HG02938 (cell line): Measurements from ENCODE around the gene SCYGR6.
"Not testable (repeated sequence)": the region's sequence is repeated elsewhere in the genome, so short reads cannot be mapped to it uniquely, and the experiment has no call there.

Source experiments
- ATAC-seq: cut with Tn5 transposase; IDR thresholded peaks from one replicate; pipeline ENCODE4 v1.9.1; 2021; ENCODE audit warnings: mild to moderate bottlenecking, moderate library complexity; ENCODE audit not compliant: unreplicated experiment

SCYGR6 gene, protein sequence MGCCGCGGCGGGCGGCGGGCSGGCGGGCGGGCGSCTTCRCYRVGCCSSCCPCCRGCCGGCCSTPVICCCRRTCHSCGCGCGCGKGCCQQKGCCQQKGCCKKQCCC

DNA sequence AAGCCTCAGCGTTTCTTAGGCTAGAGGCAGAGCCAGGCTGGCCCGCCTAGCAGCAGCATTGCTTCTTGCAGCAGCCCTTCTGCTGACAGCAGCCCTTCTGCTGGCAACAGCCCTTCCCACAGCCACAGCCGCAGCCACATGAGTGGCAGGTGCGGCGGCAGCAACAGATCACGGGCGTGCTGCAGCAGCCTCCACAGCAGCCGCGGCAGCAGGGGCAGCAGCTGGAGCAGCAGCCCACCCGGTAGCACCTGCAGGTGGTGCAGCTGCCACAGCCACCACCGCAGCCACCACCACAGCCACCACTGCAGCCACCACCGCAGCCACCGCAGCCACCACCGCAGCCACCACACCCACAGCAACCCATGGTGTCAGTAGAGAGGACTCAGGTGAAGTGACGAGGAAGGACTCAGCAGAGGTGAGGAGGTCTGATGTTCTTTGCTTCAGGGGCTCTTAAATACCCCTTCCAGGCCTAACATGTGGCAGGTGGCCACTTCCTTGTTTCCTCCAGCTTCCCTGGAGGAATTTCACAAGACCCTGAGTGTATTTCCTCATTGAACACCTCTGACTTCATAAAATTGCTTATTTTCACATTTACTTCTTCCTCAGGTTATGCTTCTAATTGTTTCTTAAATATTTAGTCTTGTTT, at the start of gene SCYGR6:
SCYGR6 (minus strand) TSS at position 364 of the 646 bp plus-strand sequence; CDS start at position 364, 0 bp downstream.
- ATAC-seq, result no peak

DNA sequence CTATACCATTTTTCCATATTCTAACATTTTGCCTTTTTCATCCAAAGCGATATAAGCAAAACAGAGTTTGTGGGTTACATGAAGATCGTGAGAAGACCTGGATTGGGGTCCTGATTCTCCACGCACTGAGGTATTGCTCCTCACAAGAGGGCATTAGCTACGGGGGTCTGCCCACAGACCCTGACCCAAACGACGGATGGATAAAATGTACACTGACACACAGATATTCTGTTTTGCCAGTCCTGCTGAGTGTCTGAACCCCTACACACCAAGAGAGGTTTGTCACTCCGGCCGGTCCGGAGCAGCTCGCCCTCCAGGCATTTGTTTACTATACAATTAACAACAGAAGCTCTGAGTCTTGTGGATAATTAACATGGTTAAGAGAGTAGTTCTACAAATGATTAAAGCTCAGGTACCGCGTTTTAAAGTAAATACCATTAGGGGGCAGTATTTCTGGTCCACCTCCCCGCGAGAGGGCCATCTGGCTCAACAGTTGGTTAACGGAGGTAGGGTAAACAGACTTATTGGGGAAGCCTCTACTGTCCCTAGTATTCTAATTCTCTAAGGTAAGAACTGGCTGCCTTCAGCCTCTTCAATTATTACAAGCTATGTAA, 49.6 kb upstream of the SCYGR6 start:
- no peak for ATAC-seq

DNA sequence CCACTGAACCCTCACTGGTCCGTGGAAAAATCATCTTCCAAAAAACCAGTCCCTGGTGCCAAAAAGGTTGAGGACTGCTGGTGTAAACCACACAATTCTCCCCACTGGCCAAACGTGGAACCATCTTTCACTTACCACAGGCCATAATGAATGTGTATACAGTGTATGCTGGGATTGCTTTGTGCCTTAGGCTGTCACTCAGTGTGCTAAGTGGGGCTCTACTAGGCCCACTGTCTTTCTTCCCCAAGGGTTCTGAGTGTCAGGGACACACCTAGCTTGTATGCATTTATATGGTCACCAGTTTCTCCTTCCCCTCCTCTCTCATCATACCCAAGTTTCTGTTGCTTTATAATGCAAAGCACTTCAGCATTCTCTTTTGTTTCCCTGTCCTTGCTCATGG, 48.4 kb upstream of the SCYGR6 start:
- no peak for ATAC-seq

DNA sequence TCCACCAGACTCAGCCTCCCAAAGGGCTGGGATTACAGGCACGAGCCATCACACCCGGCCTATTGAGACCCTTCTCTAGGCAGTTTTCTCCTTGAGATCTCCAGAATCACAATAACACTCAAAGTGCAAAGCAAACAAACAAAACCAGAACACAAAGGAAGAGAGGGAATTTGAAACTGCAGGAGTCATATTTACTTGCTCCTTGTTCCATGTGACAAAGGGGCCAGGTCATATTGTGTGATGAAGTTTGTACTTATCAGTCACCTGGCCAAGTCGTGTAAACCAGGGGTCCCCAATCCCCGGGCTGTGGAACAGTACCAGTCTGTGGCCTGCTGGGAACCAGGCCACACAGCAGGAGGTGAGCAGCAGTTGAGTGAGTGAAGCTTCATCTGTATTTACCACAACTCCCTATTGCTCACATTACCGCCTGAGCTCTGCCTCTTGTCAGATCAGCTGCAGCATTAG, 47.7 kb upstream of the SCYGR6 start:
- no peak for ATAC-seq

DNA sequence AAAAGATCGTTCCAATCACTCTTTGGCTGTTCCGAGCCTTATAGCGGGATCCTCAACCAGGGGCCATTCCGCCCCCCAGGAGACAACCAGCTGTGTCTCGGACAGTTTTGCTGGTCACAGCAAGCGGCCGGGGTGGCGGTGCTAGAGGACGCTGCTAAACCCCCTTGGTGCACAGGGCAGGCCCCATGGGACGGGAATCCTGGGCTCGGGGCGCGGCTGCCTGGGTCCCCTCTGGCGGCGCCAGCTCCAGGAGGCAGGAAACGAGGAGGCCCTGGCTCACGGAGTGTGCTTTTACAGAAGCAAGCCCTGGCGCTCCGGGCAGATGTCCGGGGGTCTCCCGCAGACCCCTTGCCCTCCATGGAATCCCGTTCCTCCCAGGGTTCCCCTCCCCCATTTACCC, 43.3 kb upstream of the SCYGR6 start:
- no peak for ATAC-seq

DNA sequence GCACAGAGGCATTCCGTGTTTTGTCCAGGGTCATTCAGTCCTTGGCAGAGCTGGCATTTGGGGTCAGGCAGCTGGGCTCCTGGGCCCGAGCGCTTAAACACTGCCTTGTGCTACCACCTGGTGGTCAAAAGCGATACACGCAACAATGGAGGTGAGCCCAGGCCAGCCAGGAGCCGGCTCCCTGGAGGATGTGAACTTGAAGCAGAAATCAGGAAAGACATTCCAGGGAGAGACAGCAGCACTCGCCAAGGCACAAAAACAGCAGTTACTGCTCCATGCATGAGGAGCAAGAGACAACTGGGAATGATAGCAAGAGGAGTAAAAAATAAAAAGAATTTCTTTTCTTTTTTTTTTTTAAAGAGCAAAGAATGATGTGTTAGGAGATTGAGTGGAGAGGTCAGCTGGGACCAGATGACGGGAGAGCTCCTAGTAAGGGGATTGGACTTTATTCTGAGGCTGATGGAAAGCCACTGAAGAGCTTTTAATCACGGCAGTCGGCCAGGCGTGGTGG, 41.9 kb upstream of the SCYGR6 start:
- ATAC-seq, result peak; percentile 95

DNA sequence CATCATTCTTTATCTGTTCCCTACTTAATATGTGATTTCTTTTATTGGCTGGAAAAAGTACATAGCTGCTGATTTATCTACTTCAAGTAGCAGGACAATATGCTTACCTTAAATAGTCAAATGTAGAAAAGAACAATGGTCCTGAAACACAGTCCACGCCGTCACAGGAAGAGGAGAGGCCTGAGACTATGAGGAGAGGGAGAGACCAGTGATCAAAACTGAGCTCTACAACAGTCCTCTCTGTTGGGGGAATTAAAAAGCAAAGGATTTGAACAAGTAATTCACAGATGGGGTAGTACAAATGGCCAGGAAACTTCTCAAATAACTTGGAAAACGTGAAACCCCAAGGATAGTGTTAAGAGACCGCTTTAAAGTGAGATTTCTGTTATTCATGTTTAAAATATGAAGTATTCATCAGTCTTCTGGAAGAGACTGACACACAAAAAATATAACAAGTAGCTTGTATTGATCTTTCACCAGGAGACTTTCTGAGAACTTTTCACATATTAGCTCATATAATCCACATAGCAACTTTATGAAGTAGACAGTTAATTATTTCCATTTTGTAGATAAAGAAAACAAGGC, 41.3 kb upstream of the SCYGR6 start:
- no peak for ATAC-seq

DNA sequence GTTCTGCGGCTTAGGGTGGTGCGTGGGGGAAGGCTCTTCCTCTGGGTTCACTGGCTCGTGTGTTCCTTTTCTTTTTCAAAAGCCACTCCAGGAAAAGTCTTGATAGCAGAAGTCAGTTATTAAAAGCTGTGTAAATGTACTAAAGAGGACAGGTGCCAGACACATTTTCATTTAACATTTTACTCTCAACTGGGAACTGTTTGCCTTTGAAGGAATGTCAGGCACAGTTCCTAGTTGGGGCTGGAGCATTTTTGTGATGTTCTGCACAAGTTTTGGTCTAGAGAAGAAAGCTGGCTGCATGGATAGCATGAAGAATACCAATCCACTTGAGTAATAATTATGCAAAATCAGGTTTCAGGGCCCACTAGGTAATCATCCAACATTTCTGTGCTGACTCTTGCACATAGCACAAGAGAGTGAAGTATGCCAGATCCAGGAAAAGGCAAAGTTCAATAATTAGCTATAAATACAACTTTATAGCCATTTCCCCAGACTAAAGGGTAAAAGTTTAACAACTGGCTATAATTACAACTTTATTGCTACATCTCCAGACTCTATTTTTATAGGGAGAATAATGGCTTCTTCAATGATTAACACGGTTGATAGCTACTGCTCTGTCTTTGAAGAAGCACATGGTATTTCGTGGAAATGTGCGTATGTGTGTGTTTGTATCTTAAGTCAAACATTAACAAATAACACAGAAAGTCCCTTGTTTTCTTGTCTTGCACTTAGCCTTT, 37.4 kb upstream of the SCYGR6 start:
- no peak for ATAC-seq

DNA sequence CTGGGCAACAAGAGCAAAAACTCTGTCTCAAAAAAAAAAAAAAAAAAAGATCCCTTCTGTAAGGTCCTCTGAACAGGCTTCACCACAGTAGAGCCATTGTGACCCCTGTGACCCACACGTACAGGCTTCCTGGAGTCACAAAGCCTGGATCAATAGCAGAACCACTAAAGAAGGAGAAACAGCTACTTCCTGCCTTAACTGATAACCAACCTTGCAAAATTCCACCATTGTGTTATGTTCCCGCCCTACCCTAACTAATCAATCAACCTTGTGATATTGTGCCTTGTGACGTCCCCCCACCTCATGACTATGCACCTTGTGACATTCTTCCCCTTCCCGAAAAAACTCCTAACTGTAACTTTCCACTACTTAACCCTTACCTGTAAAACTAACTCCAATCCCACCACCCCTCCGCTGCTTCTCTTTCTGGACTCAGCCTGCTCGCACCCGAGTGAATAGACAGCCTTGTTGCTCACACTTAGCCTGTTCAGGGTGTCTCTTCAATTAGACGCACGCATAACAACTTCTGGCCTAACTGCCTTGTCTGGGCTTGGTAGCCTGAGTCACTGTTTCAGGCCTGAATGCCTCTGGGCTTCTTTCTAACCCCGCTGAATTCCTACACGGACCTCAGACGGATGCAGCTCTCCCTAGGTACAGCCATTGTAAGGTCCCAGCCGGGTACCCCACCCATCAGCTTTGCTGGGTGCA, 35.0 kb upstream of the SCYGR6 start:
- no peak for ATAC-seq

DNA sequence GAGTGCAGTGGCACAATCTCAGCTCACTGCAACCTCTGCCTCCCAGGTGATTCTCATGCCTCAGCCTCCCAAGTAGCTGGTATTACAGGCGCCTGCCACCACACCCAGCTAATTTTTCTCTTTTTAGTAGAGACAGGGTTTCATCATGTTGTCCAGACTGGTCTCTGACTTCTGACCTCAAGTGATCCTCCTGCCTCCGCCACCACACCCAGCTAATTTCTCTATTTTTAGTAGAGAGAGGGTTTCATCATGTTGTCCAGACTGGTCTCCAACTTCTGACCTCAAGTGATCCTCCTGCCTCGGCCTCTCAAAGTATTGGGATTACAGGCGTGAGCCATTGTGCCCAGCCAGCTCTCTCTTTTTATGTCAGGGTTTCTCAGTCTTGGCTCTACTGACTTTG, 31.7 kb upstream of the SCYGR6 start:
- ATAC-seq, result not testable (repeated sequence)

DNA sequence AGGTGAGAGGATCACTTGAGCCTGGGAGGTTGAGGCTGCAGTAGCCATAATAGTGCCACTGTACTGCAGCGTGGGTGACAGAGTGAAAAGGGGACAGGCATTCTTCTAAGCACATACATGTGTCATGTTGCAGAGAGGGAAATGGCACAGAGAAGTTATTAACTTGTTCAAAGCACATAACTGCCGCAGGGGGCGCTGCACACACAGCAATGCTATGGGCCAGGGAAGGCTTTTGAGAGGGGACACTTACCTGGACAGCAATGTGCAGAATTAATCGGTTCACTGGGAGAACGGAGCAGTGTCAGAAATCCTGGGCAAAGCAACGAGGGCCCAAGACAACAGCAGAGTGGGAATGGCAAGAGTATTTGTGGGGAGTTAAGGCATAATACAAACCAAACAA, 23.5 kb upstream of the SCYGR6 start:
- no peak for ATAC-seq

DNA sequence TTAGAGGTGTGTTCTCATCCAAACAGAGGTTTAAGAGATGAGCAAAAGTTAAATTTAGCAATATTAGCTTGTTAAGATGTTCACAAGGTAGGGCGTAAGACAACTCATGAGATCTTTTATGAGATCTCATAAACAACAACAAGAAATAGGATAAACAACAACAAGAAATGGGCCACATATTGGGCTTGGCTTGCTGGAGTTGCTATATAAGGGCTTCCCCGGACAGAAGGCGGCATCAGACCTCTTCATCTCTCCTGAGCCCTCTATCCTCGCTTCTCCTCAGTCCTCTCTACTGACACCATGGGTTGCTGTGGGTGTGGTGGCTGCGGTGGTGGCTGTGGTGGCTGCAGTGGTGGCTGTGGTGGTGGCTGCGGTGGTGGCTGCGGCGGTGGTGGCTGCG, 21.0 kb upstream of the SCYGR6 start, which contains the start of gene SCYGR8:
SCYGR8 (plus strand) TSS at position 301 of the 400 bp plus-strand sequence; CDS start at position 301, 0 bp downstream.
- no peak for ATAC-seq

DNA sequence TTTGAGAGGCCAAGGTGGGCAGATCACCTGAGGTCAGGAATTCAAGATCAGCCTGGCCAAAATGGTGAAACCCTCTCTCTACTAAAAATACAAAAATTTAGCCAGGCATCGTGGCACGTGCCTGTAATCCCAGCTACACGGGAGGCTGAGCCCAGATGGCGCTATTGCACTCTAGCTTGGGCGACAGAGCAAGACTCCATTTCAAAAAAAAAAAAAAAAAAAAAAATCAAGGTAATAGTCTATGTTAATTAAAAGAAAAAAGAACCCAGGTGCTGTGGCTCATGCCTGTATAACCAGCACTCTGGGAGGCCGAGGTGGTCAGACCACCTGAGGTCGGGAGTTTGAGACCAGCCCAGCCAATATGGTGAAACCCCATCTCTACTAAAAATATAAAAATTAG, 16.1 kb upstream of the SCYGR6 start:
- not testable (repeated sequence) for ATAC-seq

DNA sequence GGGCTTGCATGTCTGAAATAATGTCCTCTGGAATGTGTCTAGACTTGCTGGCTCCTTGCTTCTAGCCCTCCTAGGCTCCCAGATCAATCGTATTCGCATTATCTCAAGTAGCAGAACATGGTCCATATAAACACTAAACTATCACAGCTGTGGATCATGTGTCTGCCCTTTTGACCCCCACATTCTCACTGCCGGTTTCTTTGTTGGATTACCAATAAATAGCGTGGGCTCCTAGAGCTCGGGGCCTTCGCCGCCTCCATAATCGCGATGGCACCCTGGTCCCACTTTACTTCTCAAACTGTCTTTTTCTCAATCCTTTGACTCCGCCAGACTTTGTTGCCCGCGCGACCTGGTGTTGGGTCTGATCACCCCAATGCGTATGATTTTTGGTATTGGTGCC, 14.8 kb upstream of the SCYGR6 start:
- no peak for ATAC-seq

DNA sequence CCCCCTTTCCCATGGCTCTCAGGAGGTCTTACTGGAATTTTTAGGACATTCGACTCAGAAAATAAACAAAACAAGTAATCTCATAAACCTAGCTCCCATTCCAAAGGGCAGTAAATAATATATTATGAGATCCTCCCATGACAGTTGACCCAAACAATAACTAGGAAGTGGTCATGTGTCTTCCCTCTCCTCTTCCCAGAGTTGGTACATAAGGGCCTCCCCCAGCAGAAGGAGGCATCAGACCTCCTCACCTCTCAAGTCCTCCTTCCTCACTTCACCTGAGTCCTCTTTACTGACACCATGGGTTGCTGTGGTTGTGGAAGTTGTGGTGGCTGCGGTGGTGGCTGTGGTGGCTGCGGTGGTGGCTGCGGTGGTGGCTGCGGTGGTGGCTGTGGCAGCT, 3.5 kb upstream of the SCYGR6 start, which contains the start of gene SCYGR7:
SCYGR7 (plus strand) TSS at position 301 of the 400 bp plus-strand sequence; CDS start at position 301, 0 bp downstream.
- no peak for ATAC-seq

DNA sequence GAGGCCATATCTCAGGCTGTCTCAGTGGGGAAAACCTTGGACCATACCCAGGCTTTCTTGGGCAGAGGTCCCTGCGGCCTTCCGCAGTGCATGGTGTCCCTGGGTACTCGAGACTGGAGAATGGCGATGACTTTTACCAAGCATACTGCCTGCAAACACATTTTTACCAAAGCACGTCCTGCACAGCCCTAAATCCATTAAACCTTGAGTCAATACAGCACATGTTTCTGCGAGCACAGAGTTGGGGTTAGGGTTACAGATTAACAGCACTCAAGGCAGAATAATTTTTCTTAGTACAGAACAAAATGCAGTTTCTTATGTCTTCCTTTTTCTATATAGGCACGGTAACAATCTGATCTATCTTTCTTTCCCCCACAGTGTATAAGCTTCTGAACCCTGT, 1.7 kb downstream of the SCYGR6 start:
- not testable (repeated sequence) for ATAC-seq

DNA sequence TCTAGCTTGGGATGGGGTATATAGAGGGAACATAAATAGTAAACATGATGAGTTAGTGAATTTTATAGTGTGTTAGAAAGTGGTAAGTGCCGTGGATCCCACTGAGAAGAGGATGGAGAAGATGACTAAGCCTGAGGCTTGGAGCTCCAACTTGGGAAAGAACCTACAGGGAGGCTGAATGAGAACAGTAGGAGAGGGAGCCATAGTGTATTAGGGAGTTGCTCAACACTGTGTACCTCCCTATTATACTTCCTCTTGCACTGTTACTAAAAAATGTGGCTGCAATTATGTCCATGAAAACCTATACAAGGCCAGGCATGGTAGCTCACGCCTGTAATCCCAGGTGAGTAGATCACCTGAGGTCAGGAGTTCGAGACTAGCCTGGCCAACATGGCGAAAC, 3.9 kb downstream of the SCYGR6 start:
- ATAC-seq, result no peak

DNA sequence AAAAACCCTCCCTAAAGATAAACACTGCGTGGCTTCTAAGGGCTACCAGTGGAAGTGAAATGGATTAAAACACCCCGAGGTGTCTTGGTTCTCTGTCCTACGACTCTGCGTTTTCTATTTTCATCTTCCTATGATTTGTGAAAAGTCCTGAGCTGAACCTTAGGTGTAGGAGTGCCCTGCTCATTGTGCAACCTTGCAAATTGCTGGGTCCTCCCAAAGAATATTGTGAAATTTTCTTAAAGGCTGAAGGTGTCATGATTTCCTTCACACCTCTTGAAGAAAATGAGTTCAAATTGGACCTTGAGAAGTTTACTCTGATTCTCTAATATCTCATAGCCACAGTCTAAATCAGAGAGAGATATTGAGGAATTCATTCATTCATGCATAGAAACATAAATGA, 4.9 kb downstream of the SCYGR6 start:
- ATAC-seq, result no peak

DNA sequence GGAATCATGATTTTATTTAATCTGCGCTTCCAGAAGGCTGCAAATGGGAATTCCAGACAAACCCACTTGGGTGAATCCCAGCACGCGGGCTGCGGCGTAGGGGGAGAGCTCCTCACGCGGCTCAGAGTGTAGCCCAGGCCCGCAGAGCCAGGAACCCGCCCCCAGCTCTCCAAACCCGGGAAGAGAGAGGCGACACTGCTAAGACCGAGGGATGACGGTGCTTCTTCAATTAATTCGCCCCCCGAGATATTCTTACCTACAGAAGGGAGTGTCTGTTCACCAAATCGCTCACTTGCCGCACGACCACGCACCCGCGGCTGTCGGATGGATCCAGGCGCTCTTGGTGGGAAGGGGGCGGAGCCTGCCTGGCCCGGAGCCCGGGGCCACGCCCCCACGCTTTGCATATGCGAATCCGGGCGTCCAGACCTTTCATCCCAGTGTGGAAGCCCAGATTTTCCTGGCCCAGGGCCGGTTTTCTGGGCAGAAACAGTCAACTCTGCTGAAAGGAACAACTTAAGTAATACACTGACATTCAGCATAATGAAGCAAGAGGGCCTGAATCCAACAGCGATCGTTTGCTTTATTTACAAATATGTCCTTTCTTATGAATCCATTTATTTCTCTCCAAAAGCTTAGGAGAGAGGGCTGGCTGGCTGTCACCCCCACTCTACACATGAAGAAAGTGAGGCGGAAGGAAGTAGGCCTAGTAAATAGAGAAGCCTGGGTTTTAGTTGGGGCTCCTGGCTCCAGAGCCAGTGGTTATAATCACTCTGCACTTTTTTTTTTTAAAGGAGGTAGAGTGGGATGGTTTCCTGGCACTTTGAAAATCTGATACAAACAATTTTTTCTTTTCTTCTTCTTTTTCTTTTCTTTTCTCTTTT, 6.6 kb downstream of the SCYGR6 start, which contains the start of gene SLC19A3:
SLC19A3 (minus strand) TSS at position 342 of the 881 bp plus-strand sequence. CDS start 15,710 bp downstream, outside the sequence.
- ATAC-seq, result no peak
